NCI-H187 treated with DMSO at 0.1 percent for 48 hours (cell line): Measurements from ENCODE around the gene RPS2.

Experiments used
- DNase-seq: peaks from one replicate; lab custom pipeline; 2025; lab: John Stamatoyannopoulos, UW

The RPS2 gene

GRCh38 chr16:1918351-1919326, 46.0 kb downstream of the RPS2 start, which contains the start of gene HS3ST6:
HS3ST6 (minus strand) TSS chr16:1918415; CDS start chr16:1918323, 92 bp downstream.
- DNase-seq: no peak

DNA sequence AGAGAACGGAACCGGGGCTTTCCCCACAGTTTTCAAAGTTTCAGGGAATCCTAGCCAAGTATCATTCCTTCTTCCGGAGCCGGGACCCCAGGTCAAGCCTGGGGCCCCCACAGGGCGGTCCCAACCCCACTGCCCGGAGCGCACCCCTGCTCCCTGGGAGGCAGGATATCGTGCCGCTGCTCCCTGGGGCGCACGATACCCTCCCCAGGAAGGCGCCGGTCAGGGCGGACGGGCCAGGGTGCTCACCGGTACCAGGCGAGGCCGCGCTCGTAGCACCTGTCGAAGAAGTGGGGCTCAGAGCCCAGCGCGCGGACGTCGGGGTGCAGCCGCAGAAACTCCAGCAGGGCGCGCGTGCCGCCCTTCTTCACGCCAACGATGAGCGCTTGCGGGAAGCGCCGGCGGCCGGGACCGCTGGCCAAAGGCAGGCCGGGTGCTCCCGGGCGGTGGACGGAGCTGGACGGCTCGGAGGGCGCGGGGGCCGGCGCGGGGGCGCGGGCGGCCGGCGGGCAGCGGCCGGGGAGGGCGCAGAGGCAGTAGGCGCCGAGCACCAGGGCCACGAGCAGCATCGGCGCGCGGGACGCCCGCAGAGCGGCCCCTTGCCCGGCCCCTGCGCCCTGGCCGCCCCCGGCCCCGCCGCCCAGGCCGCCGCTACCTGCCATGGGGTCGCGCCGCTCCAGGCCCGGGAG, 46.8 kb downstream of the RPS2 start:
- no peak for DNase-seq

DNA sequence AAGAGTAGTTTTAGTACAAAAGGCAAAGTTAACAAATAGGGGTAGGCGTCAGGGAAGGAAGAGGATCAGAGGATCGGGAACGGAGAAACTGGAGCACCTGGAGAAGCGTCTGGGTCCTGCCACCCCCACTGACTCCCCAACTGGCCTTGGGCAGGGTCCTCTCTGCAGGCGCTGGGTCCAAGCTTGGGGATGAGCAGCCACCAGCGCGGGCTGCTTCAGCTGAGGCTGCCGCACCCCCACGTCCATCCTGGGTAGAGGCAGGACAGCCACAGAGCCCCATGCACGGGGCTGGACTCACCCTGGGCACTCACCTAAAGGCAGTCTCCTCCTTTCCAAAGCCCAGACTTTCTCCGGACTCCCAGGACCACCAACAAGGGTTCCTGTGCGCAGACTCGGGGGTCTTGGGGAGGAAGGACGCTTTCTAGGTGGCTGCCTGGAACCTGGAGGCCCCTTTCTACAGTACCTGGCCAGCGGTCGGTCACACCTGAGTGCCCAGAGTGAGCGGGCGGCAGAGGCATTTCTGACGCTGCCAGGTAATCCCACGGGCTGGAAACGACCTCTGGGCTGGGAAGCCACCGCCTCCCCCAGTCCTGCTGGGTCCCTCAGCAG, 47.5 kb downstream of the RPS2 start:
- DNase-seq: no peak

GRCh38 chr16:1916640-1916990, 48.0 kb downstream of the RPS2 start:
- no peak for DNase-seq

DNA sequence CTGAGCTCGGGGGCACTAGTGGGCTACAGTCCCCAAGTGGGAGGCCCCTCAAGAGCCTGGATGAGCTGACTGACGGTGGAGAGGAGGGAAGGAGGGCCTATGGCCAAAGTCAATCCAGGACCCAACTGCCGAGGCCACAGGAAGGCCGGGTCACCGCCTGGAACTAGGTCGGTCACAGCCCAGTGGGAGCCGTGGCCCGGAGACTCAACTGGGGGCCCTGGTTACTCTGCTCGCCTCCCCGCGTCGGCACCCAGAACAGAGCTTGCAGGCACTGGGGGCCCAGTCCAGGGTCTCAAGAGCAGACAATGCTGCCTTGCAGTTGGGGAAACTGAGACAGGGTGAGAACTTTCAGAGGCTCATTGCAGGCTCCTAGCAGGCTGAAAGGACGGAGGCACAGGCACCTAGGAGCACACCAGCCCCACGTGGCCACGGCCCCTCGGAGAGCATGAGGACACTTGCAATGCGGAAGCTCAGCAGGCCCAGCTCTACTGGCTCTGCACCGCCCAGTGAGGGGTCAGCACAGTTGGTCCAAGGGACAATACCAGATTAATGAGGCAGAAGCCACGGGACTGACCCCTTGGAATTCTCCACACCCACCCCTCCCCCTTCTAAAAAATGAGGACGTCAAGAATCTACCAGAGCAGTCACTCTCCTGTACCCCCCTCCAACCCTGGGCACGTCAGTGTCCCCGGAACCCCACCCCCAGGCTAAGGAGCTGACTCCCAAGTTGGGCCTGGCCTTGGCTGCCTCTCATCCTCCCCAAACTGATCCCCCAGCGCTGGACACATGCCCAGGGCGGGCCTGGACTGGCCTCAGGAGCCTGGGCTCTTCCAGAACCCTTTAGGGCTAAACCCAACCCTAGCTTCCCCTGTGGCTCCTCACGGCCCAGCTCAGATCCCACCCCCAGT, 48.6 kb downstream of the RPS2 start:
- DNase-seq: no peak

DNA sequence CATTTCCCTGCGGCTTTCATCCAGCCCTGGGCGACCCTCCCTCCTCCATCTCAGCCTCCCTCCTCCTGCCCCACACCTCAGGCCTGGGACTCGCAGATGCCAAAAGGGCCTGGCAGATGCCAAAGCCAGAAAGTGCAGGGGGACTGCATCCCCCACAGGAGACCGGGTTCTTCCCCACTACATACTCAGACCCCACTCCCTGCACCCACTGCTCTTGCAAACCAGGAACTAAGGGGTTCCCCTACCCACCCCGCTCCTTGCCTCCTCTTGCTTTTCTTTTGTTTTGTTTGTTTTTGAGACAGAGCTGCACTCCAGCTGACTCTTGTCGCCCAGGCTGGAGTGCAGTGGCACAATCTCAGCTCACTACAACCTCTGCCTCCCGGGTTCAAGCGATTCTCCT, 49.6 kb downstream of the RPS2 start:
- DNase-seq: no peak

- DNase-seq: no peak
Observed at GRCh38 chr16:1914084-1914608, 50.5 kb downstream of the RPS2 start.

DNA sequence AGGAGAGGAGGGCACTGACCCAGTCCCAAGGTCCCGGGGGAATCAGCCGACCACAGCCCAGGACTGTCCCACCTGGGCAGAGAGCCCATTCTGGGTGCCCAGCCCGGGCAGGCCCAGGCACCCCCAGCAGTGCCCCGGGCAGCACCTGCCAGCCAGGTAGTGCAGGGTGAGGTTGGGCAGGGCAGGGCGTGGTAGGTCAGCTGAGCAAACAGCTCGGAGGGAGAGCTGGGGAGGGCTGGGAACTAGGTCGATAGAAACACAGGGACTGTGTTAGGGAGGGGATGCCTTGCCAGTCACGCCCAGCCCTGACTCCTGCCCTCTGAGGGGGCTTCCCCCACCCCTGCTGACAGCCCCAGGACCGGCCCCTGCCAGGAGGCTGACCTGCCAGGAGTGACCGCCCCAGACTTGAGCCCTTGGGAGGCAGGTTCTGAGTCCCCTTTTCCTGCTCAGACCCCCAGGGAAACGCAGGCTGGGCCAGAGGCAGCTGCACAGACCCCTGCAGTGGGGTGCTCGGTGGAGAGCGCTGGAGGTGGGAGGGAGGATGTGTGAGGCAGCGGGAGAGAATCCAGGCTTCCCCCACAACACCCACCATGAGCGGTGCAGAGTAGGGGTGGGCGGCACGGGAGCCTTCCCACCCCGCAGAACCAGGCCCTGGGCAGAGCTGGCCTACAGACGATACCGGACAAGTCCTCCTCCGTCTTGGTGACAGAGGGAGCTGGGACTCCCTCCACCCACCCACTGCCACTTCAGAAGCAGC, 51.1 kb downstream of the RPS2 start:
- DNase-seq: peak; percentile 34

DNA sequence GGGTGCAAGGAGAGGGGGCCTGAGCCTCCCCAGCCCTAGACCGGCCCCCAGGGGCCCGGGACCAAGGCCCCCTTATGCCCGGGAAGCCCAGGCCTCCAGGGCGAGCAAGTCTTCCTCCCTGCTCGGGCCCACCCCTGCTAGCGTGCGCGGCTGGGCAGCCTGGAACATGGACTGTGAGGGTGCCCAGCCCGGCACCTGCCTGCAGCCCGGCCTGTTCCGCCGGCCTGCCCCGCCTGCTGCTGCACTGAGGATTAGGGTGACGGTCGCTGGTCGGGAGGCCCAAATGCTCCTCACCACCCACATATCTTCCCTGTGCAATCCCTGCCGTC, 52.4 kb downstream of the RPS2 start:
- no peak for DNase-seq
